Measurements from ENCODE around the gene LIMA1.
A peak's percentile ranks its signal among the peaks of the same experiment; 100 is the strongest.
"Not testable (repeated sequence)": the region's sequence is repeated elsewhere in the genome, so short reads cannot be mapped to it uniquely, and the experiment has no call there.

LIMA1 gene

DNA sequence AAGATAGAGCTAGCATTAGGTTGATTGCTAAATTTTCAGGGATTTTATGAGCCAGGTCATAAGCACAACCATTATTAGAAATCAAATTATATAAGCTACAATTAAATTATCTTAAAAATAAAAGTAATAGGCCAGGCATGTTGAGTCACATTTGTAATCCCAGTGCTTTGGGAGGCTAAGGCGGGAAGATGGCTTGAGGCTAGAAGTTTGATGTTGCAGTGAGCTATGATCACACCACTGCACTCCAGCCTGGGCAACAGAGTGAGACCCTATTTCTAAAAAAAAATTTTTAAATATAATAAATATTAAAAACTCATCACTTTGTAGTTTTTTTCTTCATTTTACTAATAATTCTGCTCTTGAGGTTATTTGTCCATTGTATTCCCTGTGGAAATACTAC is 1.9 kb upstream of the LIMA1 start:
- DNase-seq (ENCODE audit: low spot score), result no peak

DNA sequence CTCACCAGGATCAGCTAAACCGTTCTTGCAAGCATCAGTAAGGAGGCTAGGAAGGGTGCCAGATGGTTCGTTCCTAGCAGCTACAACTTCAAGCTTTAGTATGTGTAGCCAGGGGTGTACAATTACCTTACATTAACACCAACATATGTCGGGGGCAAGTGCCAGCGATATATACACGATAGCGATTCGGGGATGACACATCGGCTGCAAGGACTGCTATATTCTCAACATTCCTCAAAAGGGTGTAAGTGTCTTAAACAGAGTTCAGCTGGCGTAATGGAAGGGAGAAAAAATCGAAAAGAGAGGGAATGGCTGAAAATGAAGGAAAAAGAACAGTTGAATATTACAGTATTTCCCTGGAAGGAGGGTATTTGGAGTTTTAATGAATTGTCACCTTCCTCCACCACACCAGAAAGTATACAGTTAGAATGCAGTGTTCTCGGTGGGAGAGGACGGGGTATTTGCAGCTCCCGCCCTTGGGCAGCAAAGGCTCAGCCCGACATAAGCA is 545 bp downstream of the LIMA1 start:
- peak; percentile 35 for DNase-seq (ENCODE audit: low spot score)

DNA sequence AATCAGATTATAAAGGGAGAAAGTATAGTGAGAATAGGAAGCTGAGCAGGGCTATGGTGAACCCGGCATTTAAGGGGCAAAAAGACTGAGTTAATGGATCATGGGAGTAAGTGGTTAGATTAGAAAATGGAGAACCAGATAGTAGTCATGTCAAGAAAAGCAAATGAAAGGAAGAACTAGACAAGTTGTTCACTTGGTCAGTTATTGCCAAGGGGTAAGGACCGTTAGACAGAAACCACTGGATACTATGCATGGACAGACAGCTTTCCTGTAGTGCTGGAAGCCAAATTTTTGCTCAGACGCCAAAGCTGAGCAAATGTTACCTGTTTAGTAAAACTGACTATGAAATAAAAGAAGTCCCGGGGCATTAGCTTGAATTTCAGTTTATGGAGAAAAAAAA is 3.8 kb downstream of the LIMA1 start:
- DNase-seq (ENCODE audit: low spot score), result no peak

DNA sequence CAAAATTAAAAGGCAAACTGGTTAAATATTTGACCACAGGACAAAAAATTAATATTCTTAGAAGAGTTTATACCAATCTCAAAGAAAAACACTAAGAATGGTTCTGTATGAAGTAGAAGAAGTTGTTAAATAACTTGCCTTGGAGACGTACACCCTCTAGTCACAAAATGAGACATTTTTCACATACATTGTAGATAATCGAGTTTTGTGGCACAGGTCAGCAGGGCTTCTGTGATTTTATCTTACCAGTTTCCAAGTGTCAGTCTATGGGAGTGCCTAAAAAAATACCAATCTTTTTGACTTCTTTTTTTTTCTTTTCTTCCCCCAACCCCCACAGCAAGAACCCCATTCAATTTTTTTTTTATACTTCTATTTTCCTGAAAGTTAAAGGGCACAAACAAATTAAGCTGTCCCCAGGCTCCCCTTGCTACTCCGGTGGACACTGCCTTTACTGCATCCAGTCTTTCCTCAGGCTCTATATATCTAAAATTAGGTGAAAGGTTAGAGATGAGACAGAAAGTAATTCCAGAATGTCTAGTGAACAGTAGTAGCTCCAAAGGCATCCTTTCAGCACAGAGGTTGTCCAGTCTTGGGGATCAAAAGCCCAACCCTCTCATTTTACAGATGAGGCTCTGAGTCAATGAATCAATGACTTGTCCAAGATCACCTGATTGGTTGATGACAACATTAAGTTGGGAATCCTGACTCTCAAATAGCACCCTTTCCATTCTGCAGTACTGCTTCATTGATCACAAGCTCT is 6.2 kb downstream of the LIMA1 start:
- DNase-seq (ENCODE audit: low spot score), result no peak

DNA sequence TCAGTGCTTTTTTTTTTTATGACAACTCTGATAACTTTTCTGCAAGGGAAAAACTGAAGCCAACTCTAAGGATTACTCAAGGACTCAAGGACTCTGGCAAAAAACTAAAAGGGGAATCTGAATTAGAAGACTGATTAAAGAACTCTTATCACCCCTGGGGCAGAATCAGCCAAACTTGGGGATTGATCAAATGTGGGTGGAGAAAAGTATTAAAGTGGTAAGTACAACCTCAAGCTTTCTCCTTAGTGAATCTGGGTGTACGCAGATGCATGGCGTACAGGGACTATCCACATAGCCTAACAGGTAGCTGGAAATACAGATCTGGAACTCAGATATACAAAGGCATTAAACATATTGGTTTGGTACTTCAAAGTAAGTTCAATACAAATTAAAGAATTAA is 7.3 kb downstream of the LIMA1 start:
- no peak for DNase-seq (ENCODE audit: low spot score)

DNA sequence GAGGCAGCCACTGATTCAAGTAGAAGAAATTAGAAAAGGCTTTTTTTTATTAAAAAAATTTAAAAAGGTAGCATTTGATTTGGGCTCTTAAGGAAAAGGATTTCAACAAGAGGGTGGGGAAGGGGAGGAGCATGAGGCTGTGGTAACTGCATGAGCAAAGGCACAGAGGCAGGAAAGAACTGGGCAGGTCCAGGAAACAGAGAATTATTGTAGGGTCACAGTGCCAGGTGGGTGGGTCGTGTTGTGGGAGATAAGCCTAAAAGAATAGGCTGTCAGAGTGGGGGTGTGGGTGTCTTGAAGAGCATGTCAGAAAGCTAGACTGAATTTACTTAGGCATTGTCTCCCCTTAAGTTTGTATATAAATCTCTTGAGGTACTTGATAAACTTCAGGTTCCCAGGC is 7.8 kb downstream of the LIMA1 start:
- DNase-seq (ENCODE audit: low spot score), result no peak

DNA sequence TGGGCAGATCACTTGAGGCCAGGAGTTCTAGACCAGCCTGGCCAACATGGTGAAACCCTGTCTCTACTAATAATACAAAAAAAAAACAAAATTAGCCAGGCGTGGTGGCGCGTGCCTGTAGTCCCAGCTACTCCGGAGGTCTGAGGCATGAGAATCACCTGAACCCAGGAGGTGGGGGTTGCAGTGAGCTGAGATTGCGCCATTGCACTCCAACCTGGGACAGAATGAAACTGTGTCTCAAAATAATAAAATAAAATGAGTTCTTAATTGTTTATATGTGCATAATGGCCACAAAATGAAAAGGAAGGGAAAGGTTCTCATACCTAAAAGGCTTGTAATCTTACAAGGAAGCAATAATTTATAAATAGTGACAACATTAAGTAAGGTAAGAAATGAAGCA is 8.2 kb downstream of the LIMA1 start:
- not testable (repeated sequence) for DNase-seq (ENCODE audit: low spot score)

DNA sequence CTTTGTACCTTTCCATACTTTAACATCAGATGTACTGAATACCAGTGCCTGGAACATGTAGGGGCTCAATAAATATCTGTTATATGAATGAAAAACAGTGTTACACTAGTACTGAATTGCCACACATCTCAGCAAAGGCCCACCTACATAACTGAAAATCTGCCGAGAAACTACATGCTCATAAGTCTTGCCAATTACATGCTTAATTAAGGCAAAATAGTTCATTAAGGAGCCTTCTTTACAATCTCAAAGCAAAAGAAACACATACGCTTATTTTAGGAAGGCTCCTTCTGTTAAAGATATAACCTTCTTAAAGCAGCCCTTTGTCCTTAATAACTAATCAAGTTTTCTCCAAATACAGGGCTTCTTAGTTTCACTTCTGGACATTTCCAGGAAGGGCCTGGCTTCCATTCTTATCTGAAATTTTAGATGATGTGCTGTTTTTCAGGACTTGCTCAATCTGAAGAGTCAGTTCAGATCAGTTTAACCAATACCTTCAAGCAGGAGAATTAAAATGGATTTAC is 11.5 kb downstream of the LIMA1 start:
- no peak for DNase-seq (ENCODE audit: low spot score)

DNA sequence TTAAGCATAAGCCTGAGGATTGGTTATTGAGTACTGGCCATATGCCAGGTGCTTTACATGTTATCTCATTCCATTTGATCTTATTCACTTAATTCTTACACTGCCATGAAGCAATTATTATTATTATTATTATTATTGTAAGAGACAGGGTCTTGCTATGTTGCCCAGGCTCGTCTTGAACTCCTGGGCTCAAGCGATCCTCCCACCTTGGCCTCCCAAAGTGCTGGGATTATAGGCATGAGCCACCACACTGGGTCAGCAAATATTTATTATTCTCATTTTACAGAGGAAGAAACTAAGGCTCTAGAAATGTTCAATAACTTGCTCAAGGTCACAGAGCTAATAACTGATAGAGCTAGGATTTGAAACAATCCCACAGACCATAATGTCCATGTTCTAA is 14.8 kb downstream of the LIMA1 start:
- no peak for DNase-seq (ENCODE audit: low spot score)

DNA sequence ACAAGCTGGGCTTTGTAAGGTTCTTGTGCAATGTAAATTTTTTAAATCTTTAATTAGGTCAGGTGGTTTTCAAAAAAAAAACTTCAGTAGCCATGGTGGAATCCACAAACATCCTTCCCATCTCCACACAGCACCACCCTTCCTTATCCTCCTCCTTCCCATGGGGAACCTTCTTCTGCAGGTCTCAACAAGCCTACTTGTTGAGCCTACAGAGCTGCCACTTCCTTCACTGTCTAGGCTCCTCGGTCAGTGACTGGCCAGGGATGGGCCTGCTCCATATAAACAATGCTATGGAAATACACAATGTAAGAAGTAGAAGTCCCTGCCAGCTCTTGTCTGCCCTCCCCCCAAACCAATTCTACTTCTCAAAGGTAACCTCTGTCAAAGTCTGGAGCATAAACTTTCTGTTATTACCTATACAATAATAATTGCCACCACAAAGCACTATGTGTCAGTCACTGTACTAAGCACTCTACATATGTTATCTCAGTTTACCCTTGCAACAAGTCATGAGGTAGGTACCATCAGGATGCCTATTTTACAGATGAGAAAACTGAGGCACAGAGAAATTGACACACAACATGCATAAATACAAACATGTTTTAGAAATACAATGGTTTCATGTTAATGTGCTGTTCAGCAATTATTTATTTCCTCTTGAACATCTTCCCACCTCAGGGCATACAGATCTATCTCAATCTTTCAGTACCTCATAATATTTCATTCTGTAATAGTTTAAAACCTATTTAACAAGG is 17.4 kb downstream of the LIMA1 start:
- DNase-seq (ENCODE audit: low spot score), result no peak

DNA sequence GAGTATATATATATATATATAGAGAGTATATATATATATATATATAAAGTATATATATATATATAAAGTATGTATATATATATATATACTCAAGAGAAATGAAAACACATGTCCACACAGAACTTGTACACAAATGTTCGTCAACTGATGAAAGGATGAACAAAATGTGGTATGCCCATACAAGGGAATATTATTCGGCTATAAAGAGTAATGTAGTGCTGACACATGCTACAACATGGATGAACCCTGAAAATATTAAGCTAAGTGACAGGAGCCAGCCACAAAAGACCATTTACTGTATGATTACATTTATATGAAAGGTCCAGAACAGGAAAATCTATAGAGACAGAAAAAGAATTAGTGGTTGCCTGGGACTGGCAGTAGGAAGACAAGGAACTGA is 19.5 kb downstream of the LIMA1 start:
- DNase-seq (ENCODE audit: low spot score), result no peak

DNA sequence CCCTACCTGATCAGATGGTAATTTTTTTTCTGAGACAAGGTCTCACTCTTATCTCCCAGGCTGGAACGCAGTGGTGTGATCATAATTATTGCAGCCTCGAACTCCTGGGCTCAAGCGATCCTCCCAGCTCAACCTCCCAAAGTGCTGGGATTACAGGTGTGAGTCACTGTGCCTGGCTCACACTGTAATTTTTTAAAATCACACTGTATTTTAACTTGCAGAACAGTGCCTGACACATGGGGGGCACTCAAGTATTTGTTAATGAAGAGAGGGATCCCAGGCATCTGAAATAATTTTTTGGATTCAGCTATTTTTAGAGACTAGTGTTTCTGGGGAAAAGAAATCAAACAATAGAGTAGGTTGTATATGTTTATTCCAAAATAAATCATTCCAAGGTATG is 21.7 kb downstream of the LIMA1 start:
- DNase-seq (ENCODE audit: low spot score), result no peak

DNA sequence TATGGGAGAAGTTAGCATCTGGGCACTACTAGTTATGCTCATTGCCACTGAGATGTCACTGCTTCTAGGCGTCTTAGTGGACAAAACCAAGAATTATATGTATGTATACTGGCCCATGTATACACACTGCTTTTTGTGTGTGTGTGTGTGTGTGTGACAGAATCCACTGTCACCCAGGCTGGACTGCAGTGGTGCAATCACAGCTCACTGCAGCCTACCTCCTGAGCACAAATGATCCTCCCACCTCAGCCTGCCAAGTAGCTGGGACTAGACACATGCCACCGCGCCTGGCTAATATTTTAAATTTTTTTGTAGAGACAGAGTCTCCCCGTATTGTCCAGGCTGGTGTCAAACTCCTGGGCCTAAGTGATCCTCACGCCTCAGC is 25.2 kb downstream of the LIMA1 start:
- DNase-seq (ENCODE audit: low spot score), result no peak

DNA sequence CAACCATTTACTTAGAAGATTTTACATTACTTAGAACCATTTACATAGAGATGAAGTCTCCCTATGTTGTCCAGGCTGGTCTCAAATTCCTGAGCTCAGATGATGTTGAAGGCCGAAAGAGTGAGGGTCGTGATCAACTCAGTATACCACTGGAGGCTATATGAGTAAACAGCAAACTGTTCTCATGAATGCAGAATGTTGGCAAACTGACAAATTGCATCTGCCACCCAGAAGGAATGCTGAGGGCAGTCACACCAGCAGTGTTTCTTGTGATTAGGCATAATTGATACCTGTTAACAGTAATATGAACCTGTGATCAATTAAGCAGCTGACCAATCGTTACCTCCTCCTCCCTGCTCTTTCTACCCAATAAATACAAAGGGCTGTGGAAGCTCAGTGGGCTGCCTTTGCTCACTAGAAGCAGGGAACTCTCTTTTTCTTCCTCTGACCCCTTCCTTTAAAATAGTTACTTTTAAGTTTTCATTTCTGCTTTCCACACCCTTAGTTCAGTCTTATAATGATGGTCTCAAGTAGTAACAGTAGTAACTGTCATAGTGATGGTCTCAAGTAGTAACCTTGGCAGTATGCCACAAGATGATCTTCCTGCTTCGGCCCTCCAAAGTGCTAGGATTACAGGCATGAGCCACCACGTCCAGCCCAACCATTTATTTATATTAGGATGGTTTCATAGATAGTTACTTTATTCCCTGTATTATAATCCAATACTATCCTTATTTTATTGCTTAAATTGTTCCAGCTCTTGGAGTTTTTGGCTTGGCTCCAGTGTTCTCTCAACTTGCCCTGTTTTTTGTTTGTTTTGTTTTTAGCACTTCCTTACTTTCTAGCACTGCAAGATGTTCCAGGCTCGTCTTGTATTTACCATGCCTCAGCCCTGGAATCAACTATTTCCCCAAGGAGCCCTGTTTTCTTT is 25.8 kb downstream of the LIMA1 start:
- DNase-seq (ENCODE audit: low spot score), result no peak

DNA sequence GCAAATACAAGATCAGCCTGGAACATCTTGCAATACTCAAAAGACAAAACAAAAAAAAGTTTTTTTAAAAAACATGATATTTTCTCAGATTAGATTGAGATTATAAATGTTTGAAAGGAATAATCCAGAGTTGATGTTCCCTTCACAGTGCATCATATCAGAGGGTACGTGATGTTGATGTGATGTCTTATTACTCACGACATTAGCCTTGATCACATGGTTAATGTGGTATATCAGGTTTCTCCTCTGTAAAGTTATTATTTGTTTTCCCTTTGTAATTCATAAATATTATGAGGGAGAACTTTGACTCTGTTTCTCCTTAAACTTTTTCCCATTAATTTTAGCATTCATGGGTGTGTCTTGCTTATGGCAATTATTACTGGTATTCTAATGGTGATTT is 26.6 kb downstream of the LIMA1 start:
- no peak for DNase-seq (ENCODE audit: low spot score)

DNA sequence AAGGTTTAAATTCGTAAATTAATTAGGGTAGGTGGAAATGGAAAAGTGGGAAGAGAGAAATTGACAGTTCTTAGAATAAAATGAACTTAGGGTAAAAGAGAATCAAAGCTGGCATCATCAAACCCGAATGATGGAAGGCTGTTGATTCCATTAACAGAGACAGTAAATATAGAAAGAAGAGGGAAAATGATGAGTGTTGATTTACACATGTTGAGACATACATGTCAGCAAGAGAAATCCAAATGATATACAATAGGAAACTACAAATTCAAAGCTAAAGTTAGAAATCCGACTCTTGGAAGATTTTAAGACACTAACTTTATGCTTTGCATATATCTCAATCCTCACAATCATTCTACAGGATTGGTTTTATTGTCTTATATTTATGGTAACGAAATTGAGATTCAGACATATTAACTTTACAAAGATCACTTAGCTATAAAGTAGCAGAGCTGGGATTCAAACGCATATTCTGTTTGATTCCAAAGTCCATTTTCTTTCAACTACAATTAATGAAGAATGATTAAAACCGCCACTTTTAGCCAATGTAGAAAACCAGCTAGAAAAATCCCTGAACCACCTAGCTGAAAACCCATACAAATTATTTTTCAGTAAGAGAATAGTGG is 30.2 kb downstream of the LIMA1 start:
- no peak for DNase-seq (ENCODE audit: low spot score)

DNA sequence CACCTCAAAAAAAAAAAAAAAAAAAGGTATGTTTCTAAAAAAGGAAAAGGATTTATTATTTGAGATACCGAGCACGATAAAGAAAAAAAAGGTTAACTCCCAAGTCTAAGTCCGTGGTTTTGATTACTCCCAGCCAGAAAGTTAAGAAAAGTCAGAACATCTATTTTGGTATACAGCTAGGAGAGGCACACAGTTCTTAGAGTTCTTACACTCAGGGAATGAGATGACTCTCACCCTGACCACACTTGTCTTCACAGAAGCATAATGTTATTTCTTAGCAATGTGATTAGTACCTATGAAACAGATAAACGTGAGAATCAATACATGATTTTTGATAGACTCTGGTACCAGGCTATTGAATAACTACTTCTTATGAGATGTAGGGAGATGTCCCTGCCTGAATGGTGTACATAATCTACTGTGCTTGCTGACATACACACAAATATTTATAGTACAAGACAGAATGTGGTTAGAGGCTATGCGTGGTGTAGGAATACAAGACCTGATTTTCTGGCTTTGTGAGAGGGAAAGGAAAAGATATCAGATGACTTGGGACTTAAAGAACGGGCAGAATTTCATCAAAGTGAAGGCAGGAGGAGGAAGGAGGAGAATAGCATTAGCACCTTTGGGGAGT is 31.6 kb downstream of the LIMA1 start:
- no peak for DNase-seq (ENCODE audit: low spot score)

DNA sequence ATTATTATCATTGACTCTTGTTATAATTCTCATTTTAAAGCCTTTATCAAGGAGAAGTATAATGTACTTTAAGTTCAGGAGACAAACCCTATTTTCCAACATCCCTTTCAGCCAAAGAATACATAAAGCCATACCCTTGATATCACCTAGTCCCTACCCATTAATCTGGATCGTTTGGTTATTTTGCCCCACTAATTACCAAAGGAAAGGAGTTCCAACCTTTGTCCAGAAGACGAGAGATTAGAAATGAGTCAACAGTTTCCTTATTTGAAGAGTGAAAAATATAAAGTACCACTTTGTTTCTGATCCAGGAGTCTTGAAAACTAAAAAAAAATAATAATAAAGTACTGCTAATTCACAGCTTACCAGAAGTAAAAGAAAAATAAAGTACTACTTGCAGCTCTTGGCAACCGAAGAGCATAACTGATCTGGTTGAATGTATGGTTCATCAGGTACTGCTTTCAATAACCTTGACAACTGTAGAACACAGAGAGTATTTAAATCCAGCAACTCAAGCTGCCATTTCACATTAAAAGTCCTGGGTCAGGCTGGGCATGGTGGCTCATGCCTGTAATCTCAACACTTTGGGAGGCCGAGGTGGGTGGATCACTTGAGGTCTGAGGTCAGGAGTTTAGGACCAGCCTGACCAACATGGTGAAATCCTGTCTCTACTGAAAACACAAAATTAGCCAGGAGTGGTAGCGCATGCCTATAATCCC is 33.7 kb downstream of the LIMA1 start:
- no peak for DNase-seq (ENCODE audit: low spot score)

DNA sequence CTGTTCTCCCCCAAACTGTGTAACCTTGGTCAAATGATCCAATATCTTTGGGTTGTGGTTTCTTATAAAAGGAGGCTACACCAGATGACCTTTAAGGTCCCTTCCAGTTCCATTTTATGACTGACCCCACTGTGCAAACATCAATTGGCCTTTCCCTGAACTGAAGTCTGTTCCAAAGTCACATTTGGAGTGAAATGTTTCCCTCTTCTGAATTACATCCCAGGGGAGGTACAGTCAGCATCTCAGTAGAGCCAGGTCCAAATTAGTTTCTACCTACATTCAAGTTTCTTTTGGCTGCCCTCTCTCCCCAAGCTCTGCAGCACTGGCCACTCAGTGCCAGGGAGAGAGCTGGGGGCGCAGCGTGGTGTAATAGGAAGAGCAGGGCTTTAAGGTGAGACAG is 34.4 kb downstream of the LIMA1 start:
- DNase-seq (ENCODE audit: low spot score), result no peak

DNA sequence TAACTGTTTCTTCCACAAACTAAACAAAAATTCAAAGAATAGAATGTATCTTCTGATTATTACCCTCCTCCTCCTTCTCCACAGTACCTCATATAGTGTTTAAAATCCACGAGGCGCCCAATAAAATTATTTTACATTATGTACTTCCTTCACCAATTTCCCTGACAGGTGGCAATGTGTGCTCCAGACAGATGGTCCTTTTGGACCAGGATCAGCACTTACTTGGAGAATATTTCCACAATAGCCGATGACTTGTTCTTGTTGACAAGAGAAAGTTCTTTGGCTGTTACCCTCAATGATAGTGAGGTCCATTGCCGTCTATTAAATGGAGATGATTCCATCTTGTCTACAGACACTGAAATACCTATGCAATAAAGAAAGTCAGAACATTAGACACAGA is 34.9 kb downstream of the LIMA1 start:
- no peak for DNase-seq (ENCODE audit: low spot score)

DNA sequence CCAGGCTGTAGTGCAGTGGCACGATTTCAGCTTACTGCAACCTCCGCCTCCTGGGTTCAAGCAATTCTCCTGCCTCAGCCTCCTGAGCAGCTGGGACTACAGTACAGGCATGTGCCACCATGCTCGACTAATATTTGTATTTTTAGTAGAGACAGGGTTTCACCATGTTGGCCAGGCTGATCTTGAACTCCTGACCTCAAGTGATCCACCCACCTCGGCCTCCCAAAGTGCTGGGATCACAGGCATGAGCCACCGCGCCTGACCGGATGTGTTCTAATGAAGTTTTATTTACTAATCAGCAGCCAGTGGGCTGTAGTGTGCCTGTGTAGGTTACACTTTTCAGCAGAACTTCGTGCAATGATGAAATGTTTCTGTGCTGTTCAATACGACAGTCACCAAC is 35.7 kb downstream of the LIMA1 start:
- DNase-seq (ENCODE audit: low spot score), result not testable (repeated sequence)
